Thyroid gland (tissue), 4 donors: ENCODE data around the gene ATP13A3.
"Not testable (repeated sequence)": the region's sequence is repeated elsewhere in the genome, so short reads cannot be mapped to it uniquely, and the experiment has no call there.

Experiments
- POLR2A ChIP-seq, 2 donors: fragments of 450-650 bp; IDR thresholded peaks; one replicate each; pipeline ENCODE4 v1.6.1; 2017; ENCODE audit warnings: antibody characterized with exemption in 2 of 2, mild to moderate bottlenecking in 2 of 2, moderate library complexity in 1 of 2
- TF ChIP-seq, protein P1 (sequence below), 6 experiments: fragments of 200-600 bp in 3 of 6; fragments of 450-650 bp in 3 of 6; sonication (generic) in 3 of 6; IDR thresholded peaks; one replicate each; pipeline ENCODE4 v1.5.1; 2016 to 2019; ENCODE audit warnings: antibody characterized with exemption in 6 of 6, mild to moderate bottlenecking in 2 of 6, inconsistent platforms in 1 of 6, moderate library complexity in 1 of 6

DNA sequence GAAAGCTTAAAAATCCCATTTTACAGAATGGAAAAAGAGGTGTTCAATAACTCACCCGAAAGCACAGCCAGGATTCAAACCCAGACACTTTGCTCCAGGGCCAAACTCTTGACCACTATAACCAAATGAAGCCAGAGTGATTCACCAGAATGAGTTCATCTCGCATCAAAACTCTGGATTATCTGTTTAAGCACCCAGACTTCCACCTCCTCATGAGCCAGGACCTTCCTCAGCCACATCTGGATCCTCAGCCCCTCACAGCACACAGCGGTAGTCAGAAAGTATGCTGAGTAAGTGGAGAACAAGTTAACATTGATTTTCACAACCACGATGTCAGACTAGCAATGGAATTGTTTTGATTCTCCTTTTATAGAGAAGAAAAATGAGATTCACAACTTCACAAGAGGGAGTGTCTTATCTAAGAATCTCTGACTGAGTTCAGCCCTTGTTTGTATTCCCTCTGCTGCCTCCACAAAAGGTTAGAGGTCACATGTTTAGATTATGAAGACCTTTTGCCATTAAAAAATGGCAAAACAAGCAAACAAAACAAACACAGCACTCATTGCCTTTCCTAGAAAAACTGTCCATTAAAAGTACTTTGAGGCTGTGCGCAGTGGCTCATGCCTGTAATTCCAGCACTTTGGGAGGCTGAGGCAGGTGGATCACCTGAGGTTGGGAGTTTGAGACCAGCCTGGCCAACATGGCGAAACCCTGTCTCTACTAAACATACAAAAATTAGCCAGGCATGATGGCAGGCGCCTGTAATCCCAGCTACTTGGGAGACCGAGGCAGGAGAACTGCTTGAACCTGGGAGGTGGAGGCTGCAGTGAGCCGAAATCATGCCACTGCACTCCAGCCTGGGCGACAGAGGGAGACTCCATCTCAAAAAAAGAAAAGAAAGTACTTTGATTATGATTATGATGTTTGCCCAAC, 7.5 kb upstream of the ATP13A3 start:
- TF ChIP-seq, protein P1, sequence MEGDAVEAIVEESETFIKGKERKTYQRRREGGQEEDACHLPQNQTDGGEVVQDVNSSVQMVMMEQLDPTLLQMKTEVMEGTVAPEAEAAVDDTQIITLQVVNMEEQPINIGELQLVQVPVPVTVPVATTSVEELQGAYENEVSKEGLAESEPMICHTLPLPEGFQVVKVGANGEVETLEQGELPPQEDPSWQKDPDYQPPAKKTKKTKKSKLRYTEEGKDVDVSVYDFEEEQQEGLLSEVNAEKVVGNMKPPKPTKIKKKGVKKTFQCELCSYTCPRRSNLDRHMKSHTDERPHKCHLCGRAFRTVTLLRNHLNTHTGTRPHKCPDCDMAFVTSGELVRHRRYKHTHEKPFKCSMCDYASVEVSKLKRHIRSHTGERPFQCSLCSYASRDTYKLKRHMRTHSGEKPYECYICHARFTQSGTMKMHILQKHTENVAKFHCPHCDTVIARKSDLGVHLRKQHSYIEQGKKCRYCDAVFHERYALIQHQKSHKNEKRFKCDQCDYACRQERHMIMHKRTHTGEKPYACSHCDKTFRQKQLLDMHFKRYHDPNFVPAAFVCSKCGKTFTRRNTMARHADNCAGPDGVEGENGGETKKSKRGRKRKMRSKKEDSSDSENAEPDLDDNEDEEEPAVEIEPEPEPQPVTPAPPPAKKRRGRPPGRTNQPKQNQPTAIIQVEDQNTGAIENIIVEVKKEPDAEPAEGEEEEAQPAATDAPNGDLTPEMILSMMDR (IDR thresholded peaks at IDR 0.05): not testable (repeated sequence)
- not testable (repeated sequence) for TF ChIP-seq POLR2A (IDR thresholded peaks at IDR 0.05)
